Measurements from ENCODE around the gene CCDC3. TPM values are rescaled to one million over a fixed set of nuclear protein-coding genes. Genes with fewer than 3 reads are reported as not detected.

The CCDC3 gene
- total and polyA plus RNA-seq, 2 of the 4 experiments (the other 2 are of a cell fraction): 0.29 to 0.36 TPM

DNA sequence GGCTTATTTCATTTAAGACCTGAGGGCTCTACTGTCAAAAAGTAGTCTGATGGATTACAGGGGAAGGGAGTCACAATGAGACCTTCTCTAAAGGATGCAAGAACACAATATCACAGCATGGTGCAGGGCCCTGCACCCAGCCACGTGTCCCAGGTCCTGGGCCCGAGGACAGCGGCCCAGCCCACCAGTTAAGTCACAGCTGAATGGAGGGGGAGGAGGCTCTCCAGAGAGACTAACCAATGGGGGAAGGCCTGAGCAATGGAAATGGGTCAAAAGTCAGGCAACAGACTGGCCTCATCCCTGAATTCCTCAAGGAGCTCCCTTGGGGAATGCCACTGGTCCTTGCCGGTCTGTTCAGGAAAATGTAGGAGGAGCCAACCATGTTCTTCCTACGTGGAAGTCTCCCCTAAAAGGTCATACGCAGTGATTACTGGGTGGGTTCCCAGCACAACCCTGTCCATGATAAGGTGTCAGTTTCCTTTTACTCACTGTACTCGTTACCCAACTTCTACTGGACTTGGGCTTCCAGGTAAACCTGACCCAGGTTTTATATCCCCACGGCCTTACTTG is 28.3 kb downstream of the CCDC3 start:
- Histone ChIP-seq H2AK5ac (ENCODE audit: low read depth, low read length) (no peak overlapping the region), H2BK120ac (ENCODE audit: low read depth, low read length) (no peak overlapping the region), H2BK5ac (ENCODE audit: low read depth, low read length, poor library complexity, severe bottlenecking) (no peak overlapping the region), H4K8ac (ENCODE audit: low read depth in 2 of 2, low read length in 2 of 2) (no peak overlapping the region), H2BK15ac (ENCODE audit: low read depth, low read length) (no peak overlapping the region), H3K27me3 (ENCODE audit: control insufficient read depth, insufficient read depth, low read length) (no peaks in the 10 kb centered on the region; the same call in 1 of the 2 replicates), H3K9me3 (ENCODE audit: control insufficient read depth, insufficient read depth, low read length) (no peaks in the 10 kb centered on the region), H3K23ac (ENCODE audit: low read depth, low read length) (no peak overlapping the region), H2AK9ac (replicated peaks; ENCODE audit: low read depth, low read length, poor library complexity) (no peak overlapping the region), H4K20me1 (ENCODE audit: insufficient read depth, low read length) (no peaks in the 10 kb centered on the region), H4K5ac (ENCODE audit: low read depth, low read length) (no peak overlapping the region), H3K4me3 (ENCODE audit: insufficient read depth, low read depth, low read length) (no peak overlapping the region), H3K4me1 (ENCODE audit: control insufficient read depth, insufficient read depth, low read length) (no peaks in the 10 kb centered on the region), H2BK20ac (ENCODE audit: low read depth, low read length) (no peak overlapping the region), H3K4ac (ENCODE audit: low read depth, low read length) (no peak overlapping the region), H3K36me3 (ENCODE audit: control insufficient read depth, insufficient read depth, low read length) (no peaks in the 10 kb centered on the region), H3K9me1 (ENCODE audit: insufficient read depth, low read length) (no peaks in the 10 kb centered on the region), H3K18ac (ENCODE audit: low read depth, low read length) (no peak overlapping the region), H3K9ac (ENCODE audit: low read depth, low read length) (no peak overlapping the region), H3K14ac (replicated peaks; ENCODE audit: low read depth, low read length) (no peak overlapping the region), H3K27ac (ENCODE audit: insufficient read depth, low read length) (no peak overlapping the region), H2AFZ (replicated peaks; ENCODE audit: low read length, poor library complexity) (no peak overlapping the region), H3K79me1 (ENCODE audit: low read depth in 1 of 2, low read length in 2 of 2) (no peaks in the 10 kb centered on the region), H3K56ac (ENCODE audit: extremely low read depth, insufficient read depth, low read length) (no peak overlapping the region), H4K91ac (ENCODE audit: insufficient read depth, low read depth, low read length) (no peak overlapping the region), H3K4me2 (ENCODE audit: low read depth, low read length) (no peak overlapping the region)
- intact Hi-C loops (cut with micrococcal nuclease) (no loop called here), in situ Hi-C loops (cut with MboI; ENCODE audit: low sequenced_read_pairs) (no loop called here), dilution Hi-C loops (cut with HindIII; ENCODE audit: low sequenced_read_pairs, unreplicated experiment) (no loop called here)
- no peak for ATAC-seq (ENCODE audit: low read depth)
- WGBS, 2 experiments (ENCODE audit: extremely low coverage in 2 of 2, insufficient read length in 1 of 2): no CpG with 5 or more reads among the region's 8 CpGs
- TF ChIP-seq POLR2A (IDR thresholded peaks at IDR 0.05; ENCODE audit: low read depth, low read length) (no peak), CHD1 (IDR thresholded peaks at IDR 0.05; ENCODE audit: low read depth, low read length) (no peak), SMC3 (IDR thresholded peaks at IDR 0.05; ENCODE audit: low read depth, low read length) (no peak), CEBPB (IDR thresholded peaks at IDR 0.05; ENCODE audit: low read depth, low read length) (no peak), RFX5 (IDR thresholded peaks at IDR 0.05; ENCODE audit: low read depth, low read length) (no peak), NFE2L2 (IDR thresholded peaks at IDR 0.05; ENCODE audit: low read depth, low read length) (no peak), MXI1 (IDR thresholded peaks at IDR 0.05; ENCODE audit: borderline replicate concordance, low read depth, low read length) (no peak), MAZ (IDR thresholded peaks at IDR 0.05; ENCODE audit: borderline replicate concordance, low read depth, low read length) (no peak), RAD21 (IDR thresholded peaks at IDR 0.05; ENCODE audit: low read length) (no peak), BHLHE40 (IDR thresholded peaks at IDR 0.05; ENCODE audit: low read depth, low read length) (no peak), FOS (IDR thresholded peaks at IDR 0.05; ENCODE audit: low read depth, low read length) (no peak), RCOR1 (IDR thresholded peaks at IDR 0.05; ENCODE audit: insufficient replicate concordance, low read length) (no peak), MAFK (IDR thresholded peaks at IDR 0.05; ENCODE audit: low read depth, low read length) (no peak)
- TF ChIP-seq, protein P1, sequence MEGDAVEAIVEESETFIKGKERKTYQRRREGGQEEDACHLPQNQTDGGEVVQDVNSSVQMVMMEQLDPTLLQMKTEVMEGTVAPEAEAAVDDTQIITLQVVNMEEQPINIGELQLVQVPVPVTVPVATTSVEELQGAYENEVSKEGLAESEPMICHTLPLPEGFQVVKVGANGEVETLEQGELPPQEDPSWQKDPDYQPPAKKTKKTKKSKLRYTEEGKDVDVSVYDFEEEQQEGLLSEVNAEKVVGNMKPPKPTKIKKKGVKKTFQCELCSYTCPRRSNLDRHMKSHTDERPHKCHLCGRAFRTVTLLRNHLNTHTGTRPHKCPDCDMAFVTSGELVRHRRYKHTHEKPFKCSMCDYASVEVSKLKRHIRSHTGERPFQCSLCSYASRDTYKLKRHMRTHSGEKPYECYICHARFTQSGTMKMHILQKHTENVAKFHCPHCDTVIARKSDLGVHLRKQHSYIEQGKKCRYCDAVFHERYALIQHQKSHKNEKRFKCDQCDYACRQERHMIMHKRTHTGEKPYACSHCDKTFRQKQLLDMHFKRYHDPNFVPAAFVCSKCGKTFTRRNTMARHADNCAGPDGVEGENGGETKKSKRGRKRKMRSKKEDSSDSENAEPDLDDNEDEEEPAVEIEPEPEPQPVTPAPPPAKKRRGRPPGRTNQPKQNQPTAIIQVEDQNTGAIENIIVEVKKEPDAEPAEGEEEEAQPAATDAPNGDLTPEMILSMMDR (conservative IDR thresholded peaks at IDR 0.05; ENCODE audit: low read depth, low read length): no peak
- TF ChIP-seq, protein P2, sequence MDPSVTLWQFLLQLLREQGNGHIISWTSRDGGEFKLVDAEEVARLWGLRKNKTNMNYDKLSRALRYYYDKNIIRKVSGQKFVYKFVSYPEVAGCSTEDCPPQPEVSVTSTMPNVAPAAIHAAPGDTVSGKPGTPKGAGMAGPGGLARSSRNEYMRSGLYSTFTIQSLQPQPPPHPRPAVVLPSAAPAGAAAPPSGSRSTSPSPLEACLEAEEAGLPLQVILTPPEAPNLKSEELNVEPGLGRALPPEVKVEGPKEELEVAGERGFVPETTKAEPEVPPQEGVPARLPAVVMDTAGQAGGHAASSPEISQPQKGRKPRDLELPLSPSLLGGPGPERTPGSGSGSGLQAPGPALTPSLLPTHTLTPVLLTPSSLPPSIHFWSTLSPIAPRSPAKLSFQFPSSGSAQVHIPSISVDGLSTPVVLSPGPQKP (IDR thresholded peaks at IDR 0.05; ENCODE audit: borderline replicate concordance, low read depth, low read length): no peak
- TF ChIP-seq, protein P3, sequence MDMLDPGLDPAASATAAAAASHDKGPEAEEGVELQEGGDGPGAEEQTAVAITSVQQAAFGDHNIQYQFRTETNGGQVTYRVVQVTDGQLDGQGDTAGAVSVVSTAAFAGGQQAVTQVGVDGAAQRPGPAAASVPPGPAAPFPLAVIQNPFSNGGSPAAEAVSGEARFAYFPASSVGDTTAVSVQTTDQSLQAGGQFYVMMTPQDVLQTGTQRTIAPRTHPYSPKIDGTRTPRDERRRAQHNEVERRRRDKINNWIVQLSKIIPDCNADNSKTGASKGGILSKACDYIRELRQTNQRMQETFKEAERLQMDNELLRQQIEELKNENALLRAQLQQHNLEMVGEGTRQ (IDR thresholded peaks at IDR 0.05; ENCODE audit: low read depth, low read length): no peak
- DNase-seq: no peak
- BruUV-seq (replicated peaks): no TSS peak
- ChIA-PET POLR2A (ENCODE audit: unreplicated experiment) (no interaction called here), CTCF (no interaction called here)
